Measurements from ENCODE around the gene CASP9.

Gene CASP9

DNA sequence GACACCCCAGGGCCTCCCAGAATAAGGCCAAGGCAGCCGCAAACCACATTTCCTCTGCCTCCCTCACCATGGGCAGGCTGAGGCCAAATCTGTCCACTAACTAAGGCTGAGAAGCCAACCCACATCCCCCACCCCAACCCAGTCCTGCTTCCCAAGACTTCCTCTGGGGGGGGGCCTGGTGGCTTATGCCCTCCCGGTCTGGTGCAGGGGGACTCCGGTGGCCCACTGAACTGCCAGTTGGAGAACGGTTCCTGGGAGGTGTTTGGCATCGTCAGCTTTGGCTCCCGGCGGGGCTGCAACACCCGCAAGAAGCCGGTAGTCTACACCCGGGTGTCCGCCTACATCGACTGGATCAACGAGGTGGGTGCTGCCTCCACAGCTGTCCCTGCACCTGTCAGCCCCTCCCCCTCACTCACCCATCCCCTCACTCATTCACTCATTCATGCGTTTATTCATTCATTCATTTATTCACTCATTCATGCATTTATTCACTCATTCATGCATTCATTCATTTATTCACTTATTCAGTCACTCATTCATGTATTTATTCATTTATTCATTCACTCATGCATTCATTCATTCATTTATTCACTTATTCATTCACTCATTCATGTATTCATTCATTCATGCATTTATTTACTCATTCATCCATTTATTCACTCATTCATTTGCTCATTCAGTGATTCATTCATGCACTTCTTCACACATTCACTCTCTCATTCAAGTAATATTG is 78.5 kb downstream of the CASP9 start:
- DNase-seq (ENCODE audit: low spot score), result no peak
- POLR2A ChIA-PET (ENCODE audit: low non-redundant PET), result no interaction called here
- TF ChIP-seq, protein P1, sequence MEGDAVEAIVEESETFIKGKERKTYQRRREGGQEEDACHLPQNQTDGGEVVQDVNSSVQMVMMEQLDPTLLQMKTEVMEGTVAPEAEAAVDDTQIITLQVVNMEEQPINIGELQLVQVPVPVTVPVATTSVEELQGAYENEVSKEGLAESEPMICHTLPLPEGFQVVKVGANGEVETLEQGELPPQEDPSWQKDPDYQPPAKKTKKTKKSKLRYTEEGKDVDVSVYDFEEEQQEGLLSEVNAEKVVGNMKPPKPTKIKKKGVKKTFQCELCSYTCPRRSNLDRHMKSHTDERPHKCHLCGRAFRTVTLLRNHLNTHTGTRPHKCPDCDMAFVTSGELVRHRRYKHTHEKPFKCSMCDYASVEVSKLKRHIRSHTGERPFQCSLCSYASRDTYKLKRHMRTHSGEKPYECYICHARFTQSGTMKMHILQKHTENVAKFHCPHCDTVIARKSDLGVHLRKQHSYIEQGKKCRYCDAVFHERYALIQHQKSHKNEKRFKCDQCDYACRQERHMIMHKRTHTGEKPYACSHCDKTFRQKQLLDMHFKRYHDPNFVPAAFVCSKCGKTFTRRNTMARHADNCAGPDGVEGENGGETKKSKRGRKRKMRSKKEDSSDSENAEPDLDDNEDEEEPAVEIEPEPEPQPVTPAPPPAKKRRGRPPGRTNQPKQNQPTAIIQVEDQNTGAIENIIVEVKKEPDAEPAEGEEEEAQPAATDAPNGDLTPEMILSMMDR (conservative IDR thresholded peaks at IDR 0.05; ENCODE audit: low read depth), result no peak
- CTCF ChIA-PET, result interaction anchor here (0.5 kb wide), 1 partner anchor 15 kb away, joined by 3 read pairs; no protein-coding TSS in a partner anchor
- no peak overlapping the region for H3K27ac ChIP-seq

DNA sequence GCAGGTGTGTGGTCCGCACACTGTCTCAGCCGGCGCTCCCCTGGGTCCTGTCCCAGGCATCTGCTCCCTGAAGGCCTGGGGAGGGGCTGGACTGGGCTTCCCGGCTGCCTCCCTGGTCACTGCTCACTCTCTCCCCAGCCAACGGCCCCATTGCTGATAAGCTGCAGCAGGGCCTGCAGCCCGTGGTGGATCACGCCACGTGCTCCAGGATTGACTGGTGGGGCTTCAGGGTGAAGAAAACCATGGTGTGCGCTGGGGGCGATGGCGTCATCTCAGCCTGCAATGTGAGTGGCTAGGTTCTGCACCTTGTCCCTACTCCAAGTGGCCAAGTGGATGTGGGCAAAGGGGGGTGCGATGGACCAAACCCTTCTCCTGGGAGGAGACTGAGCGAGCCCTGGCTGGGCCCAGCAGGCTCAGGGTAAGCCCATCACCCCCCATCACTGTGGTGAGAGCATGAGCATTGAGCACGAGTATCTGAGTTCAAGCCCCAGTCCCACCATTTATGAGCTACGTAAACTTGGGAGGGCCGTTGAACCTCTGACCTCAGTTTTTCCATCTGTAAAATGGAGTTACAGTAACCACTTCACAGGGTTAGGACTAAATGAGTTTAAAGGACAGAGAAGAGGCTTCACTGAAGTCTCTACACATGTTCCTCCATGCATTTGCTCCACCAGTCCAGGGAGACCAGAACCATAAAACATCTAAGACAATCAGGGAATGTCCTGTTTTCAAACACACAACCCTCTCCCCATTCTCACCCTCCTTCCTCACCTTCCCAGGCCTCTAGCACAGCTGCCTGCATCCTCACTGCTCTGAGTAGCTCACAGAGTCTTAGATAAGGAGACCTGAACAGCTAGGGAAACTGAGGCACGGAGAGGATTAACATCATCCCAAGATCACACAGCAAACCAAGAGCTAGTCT is 79.3 kb downstream of the CASP9 start:
- TF ChIP-seq, protein P1 (conservative IDR thresholded peaks at IDR 0.05; ENCODE audit: low read depth), result no peak
- ChIA-PET CTCF (interaction anchor here (0.5 kb wide), 1 partner anchor 14 kb away, joined by 3 read pairs; no protein-coding TSS in a partner anchor), POLR2A (ENCODE audit: low non-redundant PET) (no interaction called here)
- DNase-seq (ENCODE audit: low spot score), result no peak
- H3K27ac ChIP-seq, result no peak overlapping the region

DNA sequence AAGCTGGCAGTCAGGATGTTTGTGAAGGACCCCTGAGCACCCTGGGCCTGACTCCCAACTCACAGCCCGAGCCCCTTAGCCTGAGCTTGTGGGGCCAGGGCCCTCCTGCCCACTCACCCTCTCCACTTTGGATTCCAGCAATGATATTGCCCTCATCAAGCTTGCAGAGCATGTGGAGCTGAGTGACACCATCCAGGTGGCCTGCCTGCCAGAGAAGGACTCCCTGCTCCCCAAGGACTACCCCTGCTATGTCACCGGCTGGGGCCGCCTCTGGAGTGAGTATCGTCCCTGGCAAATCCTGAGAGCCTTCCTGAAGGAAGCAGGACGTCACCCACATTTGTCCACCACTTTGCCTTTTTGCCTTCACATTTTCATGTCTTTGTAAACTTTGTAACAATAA is 80.7 kb downstream of the CASP9 start:
- TF ChIP-seq, protein P1 (conservative IDR thresholded peaks at IDR 0.05; ENCODE audit: low read depth), result no peak
- DNase-seq (ENCODE audit: low spot score), result no peak
- CTCF ChIA-PET, result no interaction called here
- POLR2A ChIA-PET (ENCODE audit: low non-redundant PET), result no interaction called here
- H3K27ac ChIP-seq, result no peak overlapping the region

DNA sequence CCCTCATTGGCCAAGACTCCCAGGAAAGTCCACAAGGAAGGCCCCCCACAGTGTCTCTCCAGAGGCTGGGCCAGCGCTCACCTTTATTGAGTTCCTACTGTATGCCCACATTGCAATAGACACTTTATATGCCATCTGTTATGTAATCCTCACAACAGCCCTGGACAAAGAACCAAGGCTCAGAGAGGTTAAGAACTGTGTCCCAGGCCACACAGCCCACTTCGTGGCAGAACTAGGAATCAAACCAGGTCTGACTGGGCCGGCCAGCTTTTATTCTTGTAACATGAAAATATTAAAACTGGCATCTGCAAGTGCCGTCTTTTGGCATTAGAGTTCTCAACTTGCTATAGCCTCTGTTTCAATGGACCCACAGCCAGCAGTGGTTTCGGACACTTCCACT is 81.3 kb downstream of the CASP9 start:
- ChIA-PET CTCF (no interaction called here), POLR2A (ENCODE audit: low non-redundant PET) (no interaction called here)
- TF ChIP-seq, protein P1 (conservative IDR thresholded peaks at IDR 0.05; ENCODE audit: low read depth), result no peak
- no peak for DNase-seq (ENCODE audit: low spot score)
- no peak overlapping the region for H3K27ac ChIP-seq

DNA sequence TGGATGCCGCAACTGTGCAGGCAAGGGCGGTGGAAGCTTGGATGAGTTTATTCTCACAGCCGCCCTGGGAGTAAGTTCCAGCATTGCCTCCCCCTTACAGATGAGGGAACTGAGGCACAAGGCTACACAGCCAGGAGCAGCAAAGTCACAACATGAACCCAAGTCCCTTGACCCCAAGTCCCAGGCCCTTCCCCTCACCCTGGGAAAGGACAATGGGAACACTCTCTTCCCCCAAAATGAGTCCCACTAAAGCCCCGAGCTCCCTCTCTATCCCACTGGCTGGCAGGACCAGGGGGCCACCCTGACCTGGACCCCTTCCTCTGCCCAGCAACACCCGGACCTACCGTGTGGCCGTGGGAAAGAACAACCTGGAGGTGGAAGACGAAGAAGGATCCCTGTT is 81.9 kb downstream of the CASP9 start:
- H3K27ac ChIP-seq, result no peak overlapping the region
- DNase-seq (ENCODE audit: low spot score), result no peak
- TF ChIP-seq, protein P1 (conservative IDR thresholded peaks at IDR 0.05; ENCODE audit: low read depth), result no peak
- POLR2A ChIA-PET (ENCODE audit: low non-redundant PET), result no interaction called here
- CTCF ChIA-PET, result no interaction called here
